Measurements from ENCODE around the gene PCDH17. TPM values are rescaled to one million over a fixed set of nuclear protein-coding genes. Genes with fewer than 3 reads are reported as not detected.

The PCDH17 gene
- total RNA-seq, 1 donor from 2014 or later = 17.5 TPM

DNA sequence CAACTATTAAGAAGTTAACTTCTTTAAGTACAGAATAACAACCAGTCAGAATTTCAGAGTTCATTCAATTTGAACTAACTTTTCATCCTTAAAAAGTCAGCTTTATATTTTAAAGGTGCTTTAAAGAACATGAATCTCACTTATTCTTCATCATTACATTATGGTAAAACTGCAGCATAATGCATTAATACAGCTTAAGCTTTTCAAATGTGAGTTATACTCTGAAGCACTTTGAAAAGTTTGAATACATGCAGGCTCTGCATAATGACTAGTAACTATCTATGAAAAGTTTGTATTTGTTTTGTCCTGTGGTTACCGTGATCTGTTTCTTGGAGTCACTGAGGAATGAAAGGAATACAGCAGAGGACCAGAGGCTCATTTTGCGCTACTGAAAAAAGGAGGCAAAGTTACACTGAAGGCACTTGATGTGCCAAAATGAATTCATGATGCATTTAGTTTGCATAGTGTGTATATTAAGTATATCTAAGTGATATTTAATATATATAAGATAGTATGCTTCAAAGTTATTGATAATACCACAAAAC, 4.1 kb downstream of the PCDH17 start:
- TF ChIP-seq, protein P1, sequence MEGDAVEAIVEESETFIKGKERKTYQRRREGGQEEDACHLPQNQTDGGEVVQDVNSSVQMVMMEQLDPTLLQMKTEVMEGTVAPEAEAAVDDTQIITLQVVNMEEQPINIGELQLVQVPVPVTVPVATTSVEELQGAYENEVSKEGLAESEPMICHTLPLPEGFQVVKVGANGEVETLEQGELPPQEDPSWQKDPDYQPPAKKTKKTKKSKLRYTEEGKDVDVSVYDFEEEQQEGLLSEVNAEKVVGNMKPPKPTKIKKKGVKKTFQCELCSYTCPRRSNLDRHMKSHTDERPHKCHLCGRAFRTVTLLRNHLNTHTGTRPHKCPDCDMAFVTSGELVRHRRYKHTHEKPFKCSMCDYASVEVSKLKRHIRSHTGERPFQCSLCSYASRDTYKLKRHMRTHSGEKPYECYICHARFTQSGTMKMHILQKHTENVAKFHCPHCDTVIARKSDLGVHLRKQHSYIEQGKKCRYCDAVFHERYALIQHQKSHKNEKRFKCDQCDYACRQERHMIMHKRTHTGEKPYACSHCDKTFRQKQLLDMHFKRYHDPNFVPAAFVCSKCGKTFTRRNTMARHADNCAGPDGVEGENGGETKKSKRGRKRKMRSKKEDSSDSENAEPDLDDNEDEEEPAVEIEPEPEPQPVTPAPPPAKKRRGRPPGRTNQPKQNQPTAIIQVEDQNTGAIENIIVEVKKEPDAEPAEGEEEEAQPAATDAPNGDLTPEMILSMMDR (IDR thresholded peaks at IDR 0.05; ENCODE audit: unreplicated experiment) = no peak
- H3K9me3 Mint-ChIP-seq (ENCODE audit: low read depth) = no peaks in the 10 kb centered on the region
- H3K4me3 Mint-ChIP-seq (ENCODE audit: low read depth) = peak overlapping the region; percentile 39
- no peak overlapping the region for H3K27ac Mint-ChIP-seq
- no peak for DNase-seq (ENCODE audit: low spot score, unreplicated experiment)
- H3K36me3 Mint-ChIP-seq (ENCODE audit: insufficient read depth) = peaks cover 6% of the 10 kb centered on the region
- peaks cover 23% of the 10 kb centered on the region for H3K27me3 Mint-ChIP-seq
- peaks cover 21% of the 10 kb centered on the region for H3K4me1 Mint-ChIP-seq (ENCODE audit: low read depth)

DNA sequence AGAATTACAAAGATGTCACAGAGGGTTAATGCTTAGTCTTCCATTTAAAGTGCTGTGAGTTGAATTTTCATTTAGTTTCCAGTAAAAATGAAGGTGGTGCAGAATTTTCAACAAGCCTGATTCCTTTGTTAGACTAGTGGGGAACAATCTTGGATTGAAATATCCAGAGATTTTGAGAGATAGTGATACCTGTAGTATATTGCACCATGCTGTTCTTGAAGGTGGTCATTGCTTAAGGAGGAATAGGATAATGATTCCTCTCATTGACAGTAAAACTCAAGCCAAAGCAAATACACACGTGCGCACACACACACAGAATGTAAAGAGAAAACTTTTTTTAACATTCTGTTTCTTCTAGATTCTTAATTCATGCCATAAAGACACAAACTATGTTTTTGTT, 5.3 kb downstream of the PCDH17 start:
- peaks cover 23% of the 10 kb centered on the region for H3K27me3 Mint-ChIP-seq
- no peaks in the 10 kb centered on the region for H3K9me3 Mint-ChIP-seq (ENCODE audit: low read depth)
- H3K27ac Mint-ChIP-seq = no peak overlapping the region
- peaks cover 6% of the 10 kb centered on the region for H3K36me3 Mint-ChIP-seq (ENCODE audit: insufficient read depth)
- TF ChIP-seq, protein P1 (IDR thresholded peaks at IDR 0.05; ENCODE audit: unreplicated experiment) = no peak
- H3K4me3 Mint-ChIP-seq (ENCODE audit: low read depth) = peak overlapping the region; percentile 52
- no peak for DNase-seq (ENCODE audit: low spot score, unreplicated experiment)
- peaks cover 18% of the 10 kb centered on the region for H3K4me1 Mint-ChIP-seq (ENCODE audit: low read depth)

DNA sequence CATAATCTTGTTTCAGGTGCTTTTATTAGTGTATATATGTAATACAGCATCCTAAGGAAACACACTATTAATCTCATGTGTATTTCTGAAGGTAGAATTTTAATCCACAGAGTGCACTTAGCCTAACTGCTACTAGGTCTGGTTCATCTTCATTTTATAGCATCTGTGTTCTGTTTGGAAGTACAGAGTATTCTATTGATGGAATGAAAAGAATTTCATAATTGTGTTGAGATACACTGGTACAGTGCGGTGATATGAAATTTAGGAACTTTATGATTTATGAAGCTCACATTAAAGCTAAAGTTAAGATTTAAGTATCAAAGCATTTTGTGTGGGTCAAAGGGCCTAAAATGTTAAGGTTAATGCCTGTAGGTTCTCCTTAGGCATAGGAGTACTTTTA, 6.0 kb downstream of the PCDH17 start:
- H3K4me1 Mint-ChIP-seq (ENCODE audit: low read depth) = peaks cover 17% of the 10 kb centered on the region
- peak overlapping the region; percentile 52 for H3K4me3 Mint-ChIP-seq (ENCODE audit: low read depth)
- H3K27me3 Mint-ChIP-seq = peaks cover 21% of the 10 kb centered on the region
- DNase-seq (ENCODE audit: low spot score, unreplicated experiment) = no peak
- no peaks in the 10 kb centered on the region for H3K9me3 Mint-ChIP-seq (ENCODE audit: low read depth)
- H3K27ac Mint-ChIP-seq = no peak overlapping the region
- TF ChIP-seq, protein P1 (IDR thresholded peaks at IDR 0.05; ENCODE audit: unreplicated experiment) = no peak
- H3K36me3 Mint-ChIP-seq (ENCODE audit: insufficient read depth) = peaks cover 6% of the 10 kb centered on the region

DNA sequence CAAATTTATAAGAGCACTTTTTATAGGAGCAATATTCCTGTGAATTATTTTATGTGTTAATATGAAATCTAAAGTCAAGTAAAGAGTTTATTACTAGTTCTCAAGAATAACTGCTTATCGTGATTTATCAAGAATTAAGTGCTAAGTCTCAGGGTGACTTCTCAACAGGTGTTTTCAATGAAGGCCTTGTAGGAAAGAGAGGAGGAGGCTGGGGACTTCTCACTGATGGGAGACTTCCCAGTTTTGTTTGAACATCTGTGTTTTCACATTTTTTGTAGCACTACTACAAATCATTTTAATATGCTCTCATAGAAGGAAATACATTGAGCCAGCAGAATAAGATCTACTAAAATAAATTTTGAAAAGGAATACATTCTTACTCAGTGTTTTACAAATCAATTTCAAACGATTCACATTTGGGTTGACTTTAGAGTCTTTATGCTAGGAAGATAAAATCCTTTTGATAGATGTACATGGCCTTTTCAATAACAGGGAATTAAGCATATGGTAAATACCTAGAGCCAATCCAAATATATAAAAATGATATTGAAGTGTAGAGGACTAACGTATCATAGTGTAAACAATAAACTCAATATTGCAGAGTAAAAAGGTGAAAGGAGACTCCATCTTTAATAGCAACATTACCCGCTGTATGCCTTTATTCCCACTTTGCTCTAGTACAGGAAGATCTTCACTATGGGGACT, 6.8 kb downstream of the PCDH17 start:
- Mint-ChIP-seq H3K9me3 (ENCODE audit: low read depth) (no peaks in the 10 kb centered on the region), H3K27ac (no peak overlapping the region), H3K4me3 (ENCODE audit: low read depth) (no peak overlapping the region), H3K36me3 (ENCODE audit: insufficient read depth) (peaks cover 4% of the 10 kb centered on the region), H3K27me3 (peaks cover 13% of the 10 kb centered on the region), H3K4me1 (ENCODE audit: low read depth) (peaks cover 13% of the 10 kb centered on the region)
- no peak for DNase-seq (ENCODE audit: low spot score, unreplicated experiment)
- TF ChIP-seq, protein P1 (IDR thresholded peaks at IDR 0.05; ENCODE audit: unreplicated experiment) = no peak

DNA sequence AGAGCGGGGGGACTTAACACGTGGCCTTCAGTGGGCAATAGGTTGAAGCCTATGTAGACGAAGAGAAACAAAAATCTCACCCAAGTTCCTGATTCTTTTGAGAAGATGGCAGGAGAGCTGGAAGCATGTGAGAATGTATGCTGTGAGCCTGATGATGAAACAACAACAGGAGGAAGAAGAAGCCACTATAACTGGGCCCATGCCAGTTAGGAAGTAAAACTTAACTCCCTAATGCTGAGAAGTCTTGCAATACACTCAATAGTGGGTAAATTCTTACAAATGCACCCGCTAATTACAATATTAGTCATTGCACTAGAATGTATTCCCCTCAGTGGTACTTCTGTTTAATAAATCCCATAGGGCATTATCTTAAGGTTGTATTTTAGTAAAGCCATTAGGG, 9.1 kb downstream of the PCDH17 start:
- TF ChIP-seq, protein P1 (IDR thresholded peaks at IDR 0.05; ENCODE audit: unreplicated experiment) = no peak
- no peaks in the 10 kb centered on the region for H3K27me3 Mint-ChIP-seq
- no peaks in the 10 kb centered on the region for H3K36me3 Mint-ChIP-seq (ENCODE audit: insufficient read depth)

More for the DNA sequence above, 9.1 kb downstream of the PCDH17 start:
- H3K9me3 Mint-ChIP-seq (ENCODE audit: low read depth) = no peaks in the 10 kb centered on the region
- H3K4me1 Mint-ChIP-seq (ENCODE audit: low read depth) = peaks cover 10% of the 10 kb centered on the region
- no peak overlapping the region for H3K27ac Mint-ChIP-seq
- no peak for DNase-seq (ENCODE audit: low spot score, unreplicated experiment)
- H3K4me3 Mint-ChIP-seq (ENCODE audit: low read depth) = no peak overlapping the region
